Neural progenitor cell (in vitro differentiated cells): ENCODE results near the gene VSIG2. TPM values are rescaled to one million over a fixed set of nuclear protein-coding genes. Genes with fewer than 3 reads are reported as not detected.
A peak's percentile ranks its signal among the peaks of the same experiment; 100 is the strongest.

ENCODE experiments used
- DNase-seq: peaks from one replicate; pipeline ENCODE4 v3.0.0-alpha.2; 2016; ENCODE audit warnings: low spot score
- H2AFZ ChIP-seq: fragments of 200-600 bp; sonication (generic); replicated peaks from 2 replicates; pipeline ENCODE4 v1.6.1; 2016; ENCODE audit warnings: antibody characterized with exemption
- H3F3A ChIP-seq: fragments of 200-600 bp; sonication (generic); 2 replicates; pipeline ENCODE4 v1.6.1; 2016; ENCODE audit warnings: antibody characterized with exemption, low read depth
- H3K27ac ChIP-seq: fragments of 200-600 bp; sonication (generic); 2 replicates; pipeline ENCODE4 v1.5.1; 2016; ENCODE audit warnings: mild to moderate bottlenecking
- H3K27me3 ChIP-seq: fragments of 200-600 bp; sonication (generic); 2 replicates; pipeline ENCODE4 v1.6.1; 2016; ENCODE audit warnings: mild to moderate bottlenecking, moderate library complexity
- H3K36me3 ChIP-seq: fragments of 200-600 bp; sonication (generic); 2 replicates; pipeline ENCODE4 v1.5.1; 2016
- H3K4me1 ChIP-seq: fragments of 200-600 bp; sonication (generic); 2 replicates; pipeline ENCODE4 v1.6.1; 2016; ENCODE audit warnings: mixed run types
- H3K4me2 ChIP-seq: fragments of 200-600 bp; sonication (generic); 2 replicates; pipeline ENCODE4 v1.6.1; 2016
- H3K4me3 ChIP-seq: fragments of 200-600 bp; sonication (generic); 2 replicates; pipeline ENCODE4 v1.5.1; 2016
- H3K79me2 ChIP-seq: fragments of 200-600 bp; sonication (generic); 2 replicates; pipeline ENCODE4 v1.6.1; 2016; ENCODE audit warnings: low read depth
- H3K9ac ChIP-seq: fragments of 200-600 bp; sonication (generic); 2 replicates; pipeline ENCODE4 v1.6.1; 2016
- H3K9me3 ChIP-seq: fragments of 200-600 bp; sonication (generic); 2 replicates; pipeline ENCODE4 v1.5.1; 2016; ENCODE audit warnings: low read depth
- H4K20me1 ChIP-seq: fragments of 200-600 bp; sonication (generic); 2 replicates; pipeline ENCODE4 v1.6.1; 2016; ENCODE audit warnings: low read depth
- H3K27ac Mint-ChIP-seq: 3 replicates; pipeline ENCODE4 v1.8.0; 2021; ENCODE audit warnings: mixed read lengths
- H3K27me3 Mint-ChIP-seq: 2 replicates; pipeline ENCODE4 v1.8.0; 2022; ENCODE audit warnings: low read depth, mild to moderate bottlenecking, inconsistent platforms, moderate library complexity, mixed read lengths; ENCODE audit not compliant: insufficient read depth
- H3K36me3 Mint-ChIP-seq: 3 replicates; pipeline ENCODE4 v1.8.0; 2021; ENCODE audit warnings: mixed read lengths
- H3K4me1 Mint-ChIP-seq: 3 replicates; pipeline ENCODE4 v1.8.0; 2021; ENCODE audit warnings: mixed read lengths
- H3K4me3 Mint-ChIP-seq: 3 replicates; pipeline ENCODE4 v1.8.0; 2021; ENCODE audit warnings: mild to moderate bottlenecking, moderate library complexity, mixed read lengths
- H3K9me3 Mint-ChIP-seq: 3 replicates; pipeline ENCODE4 v1.8.0; 2020; ENCODE audit warnings: mixed read lengths
- CTCF ChIP-seq: fragments of 200-600 bp; sonication (generic); IDR thresholded peaks from 2 replicates; pipeline ENCODE4 v1.5.1; 2017; ENCODE audit warnings: antibody characterized with exemption, mild to moderate bottlenecking
- EZH2 ChIP-seq: fragments of 200-600 bp; sonication (generic); IDR thresholded peaks from 2 replicates; pipeline ENCODE4 v1.6.1; 2017; ENCODE audit warnings: antibody characterized with exemption, mild to moderate bottlenecking, moderate library complexity
- EZH2phosphoT487 ChIP-seq: fragments of 200-600 bp; sonication (generic); IDR thresholded peaks from 2 replicates; pipeline ENCODE4 v1.6.1; 2017; ENCODE audit warnings: antibody characterized with exemption
- total RNA-seq: library from RNA; depleted of rRNA; stranded (reverse); fragments of >200 nt; gene quantifications from 2 replicates; pipeline ENCODE4 v1.2.3, GENCODE V29; 2015; ENCODE audit warnings: low replicate concordance

Gene VSIG2
- total RNA-seq, 1 donor from 2014 or later, result not detected

GRCh38 chr11:124746621-124747243 is 5.3 kb downstream of the VSIG2 start:
- H3K4me2 ChIP-seq, result peak overlapping the region; percentile 92
- peak overlapping the region; percentile 78 for H3K4me3 Mint-ChIP-seq
- H3K9me3 Mint-ChIP-seq, result peaks cover 26% of the 10 kb centered on the region
- H3K36me3 ChIP-seq, result no peaks in the 10 kb centered on the region
- H3K27ac ChIP-seq, result no peak overlapping the region
- peak; percentile 83 for DNase-seq
- H3K27me3 Mint-ChIP-seq, result peaks cover 73% of the 10 kb centered on the region
- H3K27me3 ChIP-seq, result peaks cover 100% of the 10 kb centered on the region
- H3K27ac Mint-ChIP-seq, result no peak overlapping the region
- H4K20me1 ChIP-seq, result peaks cover 24% of the 10 kb centered on the region
- H3K4me1 ChIP-seq, result peaks cover 14% of the 10 kb centered on the region
- TF ChIP-seq EZH2phosphoT487 (no peak), CTCF (peak; percentile 64), EZH2 (no peak)
- H3K4me1 Mint-ChIP-seq, result peaks cover 17% of the 10 kb centered on the region
- no peaks in the 10 kb centered on the region for H3K79me2 ChIP-seq
- H3K4me3 ChIP-seq, result peak overlapping the region; percentile 49
- peaks cover 5% of the 10 kb centered on the region for H3F3A ChIP-seq
- no peaks in the 10 kb centered on the region for H3K9me3 ChIP-seq
- peak overlapping the region; percentile 92 for H2AFZ ChIP-seq
- H3K36me3 Mint-ChIP-seq, result peaks cover 30% of the 10 kb centered on the region
- no peak overlapping the region for H3K9ac ChIP-seq

- no peak overlapping the region for H3K9ac ChIP-seq
- no peak overlapping the region for H3K27ac ChIP-seq
These were observed 6.0 kb downstream of the VSIG2 start for GRCh38 chr11:124745835-124746620.

GRCh38 chr11:124745270-124745834 is 6.7 kb downstream of the VSIG2 start:
- Histone ChIP-seq H4K20me1 (peaks cover 35% of the 10 kb centered on the region), H3K9me3 (no peaks in the 10 kb centered on the region), H3K4me3 (peak overlapping the region; percentile 49), H3K27ac (no peak overlapping the region), H3K4me1 (peaks cover 14% of the 10 kb centered on the region), H3K9ac (no peak overlapping the region), H3K4me2 (peak overlapping the region; percentile 92), H3K79me2 (no peaks in the 10 kb centered on the region), H2AFZ (peak overlapping the region; percentile 49), H3F3A (peaks cover 6% of the 10 kb centered on the region), H3K36me3 (no peaks in the 10 kb centered on the region), H3K27me3 (peaks cover 100% of the 10 kb centered on the region)
- peak; percentile 95 for TF ChIP-seq EZH2phosphoT487
- TF ChIP-seq CTCF, result no peak
- peak; percentile 97 for TF ChIP-seq EZH2
- peak; percentile 38 for DNase-seq
- H3K9me3 Mint-ChIP-seq, result peaks cover 26% of the 10 kb centered on the region
- H3K4me3 Mint-ChIP-seq, result peak overlapping the region; percentile 62
- H3K4me1 Mint-ChIP-seq, result peaks cover 25% of the 10 kb centered on the region
- no peak overlapping the region for H3K27ac Mint-ChIP-seq
- H3K36me3 Mint-ChIP-seq, result peaks cover 30% of the 10 kb centered on the region
- H3K27me3 Mint-ChIP-seq, result peaks cover 70% of the 10 kb centered on the region

More at GRCh38 chr11:124745835-124746620, 6.0 kb downstream of the VSIG2 start:
- peaks cover 30% of the 10 kb centered on the region for H3K36me3 Mint-ChIP-seq
- Histone ChIP-seq H2AFZ (peak overlapping the region; percentile 92), H3K4me2 (peak overlapping the region; percentile 92), H3K79me2 (no peaks in the 10 kb centered on the region), H3K4me1 (peaks cover 14% of the 10 kb centered on the region), H3K27me3 (peaks cover 100% of the 10 kb centered on the region), H3K9me3 (no peaks in the 10 kb centered on the region), H4K20me1 (peaks cover 30% of the 10 kb centered on the region), H3K36me3 (no peaks in the 10 kb centered on the region), H3F3A (peaks cover 5% of the 10 kb centered on the region), H3K4me3 (peak overlapping the region; percentile 49)
- peak; percentile 44 for TF ChIP-seq CTCF
- peak; percentile 57 for TF ChIP-seq EZH2phosphoT487
- TF ChIP-seq EZH2, result peak; percentile 83
- no peak overlapping the region for H3K27ac Mint-ChIP-seq
- peaks cover 26% of the 10 kb centered on the region for H3K9me3 Mint-ChIP-seq
- DNase-seq, result peak; percentile 50
- peaks cover 22% of the 10 kb centered on the region for H3K4me1 Mint-ChIP-seq
- H3K4me3 Mint-ChIP-seq, result peak overlapping the region; percentile 78
- H3K27me3 Mint-ChIP-seq, result peaks cover 71% of the 10 kb centered on the region
